Thymus (tissue), 11 donors: ENCODE results near the gene CDK16. TPM values are rescaled to one million over a fixed set of nuclear protein-coding genes. Genes with fewer than 3 reads are reported as not detected.
A peak's percentile ranks its signal among the peaks of the same experiment; 100 is the strongest.

ENCODE experiments used
- DNase-seq, 9 donors: peaks; one replicate each; pipeline ENCODE4 v3.0.0-alpha.2; 2013; ENCODE audit warnings: low spot score in 9 of 9, low read depth in 6 of 9, missing footprints in 1 of 9
- H3K27ac ChIP-seq, 2 donors: one replicate each; pipeline ENCODE4 v1.5.1; 2013; ENCODE audit warnings: control low read depth in 1 of 2, low read depth in 1 of 2, low read length in 1 of 2, mild to moderate bottlenecking in 1 of 2, moderate library complexity in 1 of 2
- H3K27me3 ChIP-seq, 2 donors: one replicate each; pipeline ENCODE4 v1.5.1; 2013; ENCODE audit warnings: low read length in 1 of 2; ENCODE audit not compliant: control insufficient read depth in 2 of 2, insufficient read depth in 1 of 2
- H3K36me3 ChIP-seq, 2 donors: one replicate each; pipeline ENCODE4 v1.5.1; 2013; ENCODE audit warnings: low read length in 1 of 2, mild to moderate bottlenecking in 1 of 2, moderate library complexity in 1 of 2; ENCODE audit not compliant: control insufficient read depth in 2 of 2, insufficient read depth in 2 of 2
- H3K4me1 ChIP-seq, 2 donors: one replicate each; pipeline ENCODE4 v1.5.1; 2013; ENCODE audit warnings: low read length in 2 of 2; ENCODE audit not compliant: control insufficient read depth in 2 of 2, insufficient read depth in 2 of 2
- H3K4me3 ChIP-seq, 2 donors: one replicate each; pipeline ENCODE4 v1.5.1; 2013; ENCODE audit warnings: low read length in 2 of 2, control low read depth in 1 of 2, mild to moderate bottlenecking in 1 of 2
- H3K9me3 ChIP-seq, 2 donors: one replicate each; pipeline ENCODE4 v1.5.1; 2013; ENCODE audit warnings: low read length in 1 of 2, mild to moderate bottlenecking in 1 of 2; ENCODE audit not compliant: control insufficient read depth in 2 of 2, insufficient read depth in 1 of 2
- WGBS: extraction: QIAGEN DNeasy Blood & Tissue Kit; methylation state at CpG from one replicate; pipeline ENCODE4 v1.1.7; 2013; 5-methylcytosine and 5-hydroxymethylcytosine counted together
- polyA plus RNA-seq: library from polyadenylated mRNA; stranded (reverse); fragments of 200-250 nt; gene quantifications from one replicate; pipeline ENCODE4 v1.2.3, GENCODE V29; 2013
- total RNA-seq: library from RNA; stranded (reverse); fragments of 120-200 nt; gene quantifications from one replicate; pipeline ENCODE4 v1.2.4, GENCODE V29; 2013
- donor health status: healthy.

Gene CDK16
- total and polyA plus RNA-seq, 2 donors, result 28.8 to 41.9 TPM

DNA sequence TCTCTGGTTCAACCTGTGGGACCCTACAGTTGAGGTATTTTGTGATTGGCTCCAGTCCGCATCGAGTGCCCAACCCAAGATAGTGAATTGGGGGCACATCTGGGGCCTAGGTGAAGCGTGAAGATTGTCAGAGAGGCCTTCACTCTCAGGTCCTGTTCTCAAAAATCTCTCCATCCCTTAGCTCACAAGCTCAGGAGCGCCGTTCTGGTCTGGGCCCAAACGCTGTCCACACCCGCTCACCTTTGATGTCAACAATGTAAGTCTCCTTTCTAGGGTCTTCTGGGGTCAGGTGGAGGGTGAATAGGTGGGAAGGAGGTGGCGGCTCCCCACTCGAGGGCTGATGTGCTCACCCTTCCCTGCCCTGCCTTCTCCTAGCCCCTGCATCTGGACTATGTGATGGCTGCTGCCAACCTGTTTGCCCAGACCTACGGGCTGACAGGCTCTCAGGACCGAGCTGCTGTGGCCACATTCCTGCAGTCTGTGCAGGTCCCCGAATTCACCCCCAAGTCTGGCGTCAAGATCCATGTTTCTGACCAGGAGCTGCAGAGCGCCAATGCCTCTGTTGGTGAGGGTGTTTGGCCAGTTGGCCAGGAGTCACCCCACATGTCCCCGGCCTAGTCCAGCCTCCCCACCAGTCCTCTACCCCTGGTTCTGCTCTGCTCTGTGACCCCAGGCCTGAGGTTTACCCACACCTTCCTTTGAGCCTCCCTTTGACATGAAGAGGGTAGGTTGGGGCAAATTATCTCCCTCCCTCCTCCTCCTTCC, 7.6 kb upstream of the CDK16 start:
- no peaks in the 10 kb centered on the region for H3K27me3 ChIP-seq
- no peaks in the 10 kb centered on the region for H3K4me1 ChIP-seq
- DNase-seq, result no peak
- H3K27ac ChIP-seq, result no peak overlapping the region
- H3K4me3 ChIP-seq, result no peak overlapping the region
- peaks cover 82 to 92% of the 10 kb centered on the region in 2 donors for H3K36me3 ChIP-seq
- H3K9me3 ChIP-seq, result no peaks in the 10 kb centered on the region
- 94% methylated on average over 15 of the region's 15 CpGs for WGBS

DNA sequence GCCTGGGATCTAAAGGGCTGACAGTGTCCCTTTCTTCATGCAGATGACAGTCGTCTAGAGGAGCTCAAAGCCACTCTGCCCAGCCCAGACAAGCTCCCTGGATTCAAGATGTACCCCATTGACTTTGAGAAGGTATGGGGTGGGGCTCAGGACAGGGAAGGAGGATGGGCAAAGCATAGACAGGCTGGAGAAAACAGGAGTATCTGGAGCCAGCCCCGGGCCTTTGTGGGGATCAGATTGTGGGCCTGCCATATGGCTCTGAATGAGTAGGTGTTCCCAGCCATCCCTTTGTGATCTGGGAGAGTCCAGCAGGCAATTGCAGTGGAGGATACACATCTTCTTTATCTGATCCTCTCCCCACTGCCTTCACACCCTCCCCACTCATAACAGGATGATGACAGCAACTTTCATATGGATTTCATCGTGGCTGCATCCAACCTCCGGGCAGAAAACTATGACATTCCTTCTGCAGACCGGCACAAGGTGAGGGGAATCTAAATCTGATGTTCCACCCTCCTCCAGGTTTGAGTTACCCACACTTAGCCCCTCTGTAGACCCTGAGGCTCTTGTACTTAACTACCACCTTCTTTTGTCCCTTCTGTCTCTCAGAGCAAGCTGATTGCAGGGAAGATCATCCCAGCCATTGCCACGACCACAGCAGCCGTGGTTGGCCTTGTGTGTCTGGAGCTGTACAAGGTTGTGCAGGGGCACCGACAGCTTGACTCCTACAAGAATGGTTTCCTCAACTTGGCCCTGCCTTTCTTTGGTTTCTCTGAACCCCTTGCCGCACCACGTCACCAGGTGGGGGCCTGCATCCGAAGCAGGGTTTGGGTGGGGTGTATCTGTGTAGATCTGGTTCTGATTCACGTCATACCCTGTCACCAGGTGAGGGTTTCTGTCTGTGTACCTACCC, 5.8 kb upstream of the CDK16 start:
- Histone ChIP-seq H3K4me1 (peaks cover 2 to 8% of the 10 kb centered on the region in 2 donors), H3K27me3 (no peaks in the 10 kb centered on the region), H3K36me3 (peaks cover 77 to 78% of the 10 kb centered on the region in 2 donors), H3K27ac (no peak overlapping the region), H3K9me3 (no peaks in the 10 kb centered on the region), H3K4me3 (no peak overlapping the region)
- no peak for DNase-seq
- WGBS, result 96% methylated on average over 12 of the region's 12 CpGs

DNA sequence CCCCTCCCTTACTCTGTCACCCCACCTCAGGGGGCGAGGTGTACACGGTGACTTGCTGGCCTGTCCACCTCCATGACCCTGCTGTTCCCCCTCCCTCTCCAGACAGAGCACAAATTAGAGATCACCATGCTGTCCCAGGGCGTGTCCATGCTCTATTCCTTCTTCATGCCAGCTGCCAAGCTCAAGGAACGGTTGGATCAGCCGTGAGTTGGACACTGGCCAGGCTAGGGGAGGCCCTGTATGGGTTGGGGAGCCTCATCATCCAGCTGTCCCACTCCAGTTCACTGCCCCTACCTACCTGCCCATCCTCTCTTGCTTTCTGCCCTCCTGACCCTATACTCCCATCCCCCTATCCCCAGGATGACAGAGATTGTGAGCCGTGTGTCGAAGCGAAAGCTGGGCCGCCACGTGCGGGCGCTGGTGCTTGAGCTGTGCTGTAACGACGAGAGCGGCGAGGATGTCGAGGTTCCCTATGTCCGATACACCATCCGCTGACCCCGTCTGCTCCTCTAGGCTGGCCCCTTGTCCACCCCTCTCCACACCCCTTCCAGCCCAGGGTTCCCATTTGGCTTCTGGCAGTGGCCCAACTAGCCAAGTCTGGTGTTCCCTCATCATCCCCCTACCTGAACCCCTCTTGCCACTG, 3.9 kb upstream of the CDK16 start:
- Histone ChIP-seq H3K9me3 (no peaks in the 10 kb centered on the region), H3K4me3 (no peak overlapping the region), H3K4me1 (peaks cover 2 to 13% of the 10 kb centered on the region in 2 donors), H3K27ac (no peak overlapping the region), H3K27me3 (no peaks in the 10 kb centered on the region), H3K36me3 (peaks cover 63 to 64% of the 10 kb centered on the region in 2 donors)
- 97% methylated on average over 20 of the region's 20 CpGs for WGBS
- no peak for DNase-seq

DNA sequence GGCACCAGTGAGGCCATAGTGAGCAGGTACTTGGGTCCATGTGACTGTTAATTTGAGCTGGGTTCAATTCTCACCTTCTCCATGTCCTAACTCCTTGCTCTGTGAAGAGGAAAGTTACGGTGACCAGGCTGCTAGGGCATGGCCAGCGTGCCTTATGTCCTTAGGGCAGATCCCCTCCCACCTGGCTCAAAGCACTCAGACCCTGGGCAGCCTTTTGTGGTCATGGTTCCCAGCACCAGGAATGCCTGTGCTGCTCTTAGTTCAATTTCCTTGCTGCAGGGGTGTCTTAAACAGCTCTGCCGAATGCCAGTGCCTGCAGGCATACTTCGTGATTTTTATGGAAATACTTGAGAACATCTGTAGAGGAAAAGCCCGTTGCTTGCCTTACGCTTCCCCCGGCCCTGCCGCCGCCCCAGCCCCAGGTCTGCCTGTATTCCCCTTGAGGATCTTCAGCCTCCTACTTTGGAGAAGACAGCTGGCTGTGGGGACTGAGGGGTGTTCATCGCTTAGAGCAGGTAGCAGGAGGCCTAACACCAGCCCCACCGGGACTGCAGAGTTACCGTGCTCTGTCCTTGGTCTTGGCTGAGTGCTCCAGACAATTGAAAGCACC, 3.1 kb upstream of the CDK16 start:
- no peak overlapping the region for H3K27ac ChIP-seq
- WGBS, result 99% methylated on average over 12 of the region's 12 CpGs

DNA sequence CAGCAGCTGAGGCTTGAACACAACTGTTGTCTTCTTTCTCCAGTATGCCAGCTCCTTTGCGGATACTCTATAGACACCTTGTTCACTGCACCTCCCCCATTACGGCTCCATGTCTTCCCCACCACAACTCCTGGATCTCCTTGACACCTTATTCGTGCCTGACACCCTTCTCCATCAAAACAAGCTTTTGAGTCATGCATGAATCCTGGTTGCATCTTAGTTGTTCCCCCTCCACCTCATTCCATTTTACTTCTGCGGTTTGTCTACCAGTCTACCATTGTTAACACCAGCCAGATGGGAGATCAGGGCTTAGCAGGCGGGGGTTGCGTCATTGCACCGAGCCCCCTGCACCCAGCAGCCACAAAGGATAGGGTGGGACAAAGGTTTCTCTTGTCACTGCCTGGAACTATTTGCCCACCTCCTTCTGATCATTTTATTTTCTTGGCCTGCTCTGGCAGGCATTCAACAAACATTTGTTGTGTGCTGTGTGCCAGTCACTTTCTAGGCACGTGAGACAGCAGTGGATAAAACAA, 2.0 kb upstream of the CDK16 start:
- no peaks in the 10 kb centered on the region for H3K27me3 ChIP-seq
- 96% methylated on average over 8 of the region's 8 CpGs for WGBS
- peaks cover 48 to 49% of the 10 kb centered on the region in 2 donors for H3K36me3 ChIP-seq
- peak overlapping the region; percentile 84 to 90 for H3K27ac ChIP-seq
- H3K9me3 ChIP-seq, result no peaks in the 10 kb centered on the region
- H3K4me3 ChIP-seq, result no peak overlapping the region
- peaks cover 7 to 28% of the 10 kb centered on the region in 2 donors for H3K4me1 ChIP-seq
- DNase-seq, result no peak

More for the DNA sequence above, 3.1 kb upstream of the CDK16 start:
- no peaks in the 10 kb centered on the region for H3K27me3 ChIP-seq
- no peaks in the 10 kb centered on the region for H3K9me3 ChIP-seq
- peaks cover 4 to 21% of the 10 kb centered on the region in 2 donors for H3K4me1 ChIP-seq
- peaks cover 55 to 56% of the 10 kb centered on the region in 2 donors for H3K36me3 ChIP-seq
- no peak overlapping the region for H3K4me3 ChIP-seq
- DNase-seq, result no peak

DNA sequence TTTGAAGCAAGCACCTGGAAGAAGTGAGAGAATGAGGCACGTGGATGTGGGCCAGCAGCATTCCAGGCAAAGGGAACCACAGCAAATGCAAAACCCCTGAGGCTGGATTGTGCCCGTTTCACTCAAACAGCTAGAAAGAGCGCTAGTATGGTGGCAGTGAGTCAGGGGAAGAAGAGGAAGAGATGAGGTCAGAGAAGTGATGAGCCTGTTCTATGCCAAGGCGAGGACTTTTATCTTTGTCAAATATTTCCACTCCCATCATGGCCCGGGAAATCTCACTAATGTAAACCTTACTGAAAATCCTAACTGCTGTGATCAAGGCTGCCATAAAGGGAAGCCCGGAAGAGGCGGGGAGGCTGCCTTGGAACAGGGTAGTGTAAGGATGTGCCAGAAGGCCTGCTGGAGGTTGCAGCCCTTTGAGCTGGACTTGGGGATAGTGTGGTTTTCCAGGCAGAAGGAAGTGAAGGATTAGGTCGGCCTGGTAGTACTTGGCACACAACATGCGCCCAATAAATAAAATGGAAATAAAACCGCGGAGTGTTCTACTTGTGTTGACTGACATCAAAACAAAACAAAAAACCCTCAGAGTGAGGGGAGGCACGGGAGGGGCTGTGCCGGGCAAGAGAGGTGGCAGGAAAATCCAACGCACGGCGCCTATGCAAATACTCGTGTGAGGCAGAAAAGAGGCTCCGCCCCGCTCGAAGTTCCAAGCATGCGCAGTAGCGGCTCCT, 1.2 kb upstream of the CDK16 start:
- Histone ChIP-seq H3K4me1 (peaks cover 7 to 28% of the 10 kb centered on the region in 2 donors), H3K36me3 (peaks cover 41% of the 10 kb centered on the region in 2 donors), H3K27ac (peak overlapping the region; percentile 84 to 90), H3K4me3 (peak overlapping the region; percentile 18 to 19), H3K27me3 (no peaks in the 10 kb centered on the region), H3K9me3 (no peaks in the 10 kb centered on the region)
- no peak for DNase-seq
- WGBS, result 20% methylated on average over 22 of the region's 22 CpGs

DNA sequence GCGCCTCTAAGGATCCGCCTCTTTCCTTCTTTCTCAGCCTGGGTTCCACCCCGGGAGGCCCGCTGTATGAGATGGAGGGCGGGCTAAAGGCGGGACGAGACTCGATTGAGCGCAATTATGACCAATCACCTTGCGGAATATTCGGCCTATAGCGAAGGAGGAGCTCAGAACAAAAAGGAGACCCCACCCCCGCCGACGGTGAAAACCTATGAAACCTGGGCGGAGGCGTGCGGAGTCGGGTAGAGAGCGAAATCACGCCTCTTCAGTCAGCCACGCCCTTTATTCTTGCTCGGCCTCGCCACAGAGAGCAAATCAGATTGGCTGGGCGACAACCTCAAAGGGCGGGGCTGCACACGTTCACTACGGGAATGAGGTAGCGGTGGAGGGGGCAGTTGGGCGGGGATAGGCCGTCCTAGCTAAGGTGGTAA, 615 bp upstream of the CDK16 start:
- WGBS, result 0% methylated on average over 31 of the region's 31 CpGs

More for the DNA sequence above, 615 bp upstream of the CDK16 start:
- peak; percentile 86 to 100 (median 96) for DNase-seq
- Histone ChIP-seq H3K27me3 (no peaks in the 10 kb centered on the region), H3K4me1 (peaks cover 7 to 28% of the 10 kb centered on the region in 2 donors), H3K36me3 (peaks cover 36 to 37% of the 10 kb centered on the region in 2 donors), H3K4me3 (peak overlapping the region; percentile 78 to 83), H3K27ac (peak overlapping the region; percentile 90 to 100), H3K9me3 (no peaks in the 10 kb centered on the region)
